ENCODE results near the gene PRR14L.

DNA sequence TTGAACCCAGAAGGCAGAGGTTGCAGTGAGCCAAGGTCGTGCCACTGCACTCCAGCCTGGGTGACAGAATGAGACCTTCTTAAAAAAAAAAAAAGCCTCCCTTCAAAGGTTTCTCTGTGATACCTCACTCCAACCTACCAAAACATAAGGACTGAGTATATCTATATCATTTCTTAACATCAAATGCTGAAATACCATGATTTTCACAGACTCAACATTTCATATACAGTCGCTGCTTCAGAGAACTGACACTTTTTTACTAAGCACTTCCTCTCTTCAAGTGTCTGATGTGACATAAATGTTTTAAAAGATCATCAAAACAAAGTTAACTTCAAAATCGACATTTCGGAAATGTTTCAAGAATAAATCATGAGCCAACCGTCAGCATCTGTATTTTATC, 12.0 kb downstream of the PRR14L start:
- TF ChIP-seq EZH2 (IDR thresholded peaks at IDR 0.05) (no peak), POLR2AphosphoS5 (IDR thresholded peaks at IDR 0.05; ENCODE audit: borderline replicate concordance, low read depth, low read length) (no peak)

Data from SK-N-MC (cell line).